ENCODE measurements around the gene SAPCD2.

SAPCD2 gene

DNA sequence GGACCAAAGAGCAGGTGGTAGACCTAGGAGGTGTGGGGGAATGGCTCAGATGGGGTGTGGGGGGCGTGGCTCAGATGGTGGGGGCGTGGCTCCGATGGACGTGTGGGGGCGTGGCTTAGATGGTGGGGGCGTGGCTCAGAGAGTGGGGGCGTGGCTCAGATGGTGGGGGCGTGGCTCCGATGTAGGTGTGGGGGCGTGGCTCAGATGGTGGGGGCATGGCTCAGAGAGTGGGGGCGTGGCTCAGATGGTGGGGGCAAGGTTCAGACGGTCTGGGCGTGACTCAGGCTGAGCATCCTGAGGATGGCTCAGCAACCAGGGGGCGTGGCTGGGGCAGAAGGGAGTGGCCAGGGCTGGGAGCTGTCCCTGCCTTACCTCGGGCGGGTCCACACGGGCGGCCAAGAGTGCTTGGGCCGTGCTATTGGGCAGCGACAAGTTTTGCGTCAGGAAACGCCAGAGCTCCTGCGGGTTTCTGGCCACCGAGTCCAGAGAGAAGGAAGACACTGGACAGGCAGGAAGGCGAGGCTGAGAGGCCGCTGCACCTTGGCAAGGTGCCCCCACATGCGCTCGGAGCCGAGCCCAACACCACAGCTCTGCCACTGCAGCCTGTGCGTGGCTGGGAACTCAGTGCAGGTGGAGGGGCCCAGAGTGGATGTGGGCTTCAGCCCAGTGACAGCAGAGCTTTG is 48.2 kb downstream of the SAPCD2 start:
- Mint-ChIP-seq H3K4me1 (ENCODE audit: low read depth) (peaks cover 3% of the 10 kb centered on the region), H3K9me3 (no peaks in the 10 kb centered on the region), H3K27ac (no peak overlapping the region), H3K36me3 (ENCODE audit: low read depth) (no peaks in the 10 kb centered on the region), H3K27me3 (ENCODE audit: low read depth) (peaks cover 1% of the 10 kb centered on the region), H3K4me3 (no peak overlapping the region)

DNA sequence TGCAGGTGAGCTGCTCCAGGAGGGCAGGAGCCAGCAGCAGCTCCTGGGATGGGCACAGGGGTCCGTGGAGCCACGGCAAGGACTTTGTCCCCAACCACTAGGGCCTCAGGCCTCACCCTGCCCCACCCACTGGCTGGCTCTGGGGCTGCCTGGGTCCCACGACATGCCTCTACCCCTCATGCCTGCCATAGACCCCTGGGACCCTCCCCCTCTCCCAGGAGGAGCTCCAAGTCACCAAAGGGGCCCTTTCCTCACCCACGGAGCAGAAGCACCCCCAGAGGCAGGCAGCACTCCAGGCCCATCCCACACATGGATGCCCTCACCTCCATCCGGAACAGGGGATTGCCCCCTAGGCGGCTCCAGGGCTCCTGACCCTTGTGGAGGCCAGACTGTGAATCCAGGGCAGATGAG is 48.8 kb downstream of the SAPCD2 start:
- no peak overlapping the region for H3K4me3 Mint-ChIP-seq
- peaks cover 3% of the 10 kb centered on the region for H3K36me3 Mint-ChIP-seq (ENCODE audit: low read depth)
- H3K27me3 Mint-ChIP-seq (ENCODE audit: low read depth): no peaks in the 10 kb centered on the region
- no peak overlapping the region for H3K27ac Mint-ChIP-seq
- no peaks in the 10 kb centered on the region for H3K9me3 Mint-ChIP-seq
- peaks cover 3% of the 10 kb centered on the region for H3K4me1 Mint-ChIP-seq (ENCODE audit: low read depth)

DNA sequence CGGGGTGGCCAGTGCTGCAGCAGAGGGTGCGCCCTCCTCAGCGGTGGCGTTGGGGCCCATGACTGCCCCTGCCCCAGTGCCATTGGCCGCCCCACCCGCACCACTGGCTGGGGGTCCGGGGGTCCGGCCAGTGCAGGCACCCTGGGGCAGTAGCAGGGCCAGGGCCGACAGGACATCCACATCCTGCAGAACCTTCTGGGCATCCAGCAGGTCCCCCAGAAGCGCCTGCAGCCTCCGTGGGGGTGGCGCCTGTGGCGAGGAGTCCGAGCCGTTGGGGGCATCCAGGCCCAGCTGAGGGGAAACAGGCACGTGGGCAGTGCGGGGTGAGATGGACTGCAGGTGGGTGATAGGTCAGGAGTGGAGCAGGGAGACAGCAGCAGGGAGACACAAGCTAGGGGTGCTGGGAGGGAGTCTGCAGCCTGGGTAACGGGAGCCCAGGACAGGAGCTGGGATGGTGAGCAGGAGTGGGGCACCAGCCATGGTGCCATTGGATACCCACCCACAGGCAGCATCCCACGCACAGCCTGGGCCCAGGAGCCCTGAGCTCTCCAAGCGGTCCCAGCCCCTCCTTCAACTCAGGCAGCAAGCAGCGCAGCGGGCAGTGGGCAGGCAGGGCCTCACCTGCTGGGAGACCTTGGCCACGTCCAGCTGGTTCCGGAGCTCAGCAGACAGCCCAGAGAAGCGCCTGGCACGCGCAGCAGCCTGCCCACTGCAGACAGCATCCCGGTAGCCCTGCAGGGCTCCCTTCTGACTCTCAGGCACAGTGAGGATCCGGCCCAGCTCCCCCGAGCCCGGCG is 49.4 kb downstream of the SAPCD2 start:
- no peaks in the 10 kb centered on the region for H3K9me3 Mint-ChIP-seq
- no peaks in the 10 kb centered on the region for H3K27me3 Mint-ChIP-seq (ENCODE audit: low read depth)
- no peak overlapping the region for H3K4me3 Mint-ChIP-seq
- H3K27ac Mint-ChIP-seq: no peak overlapping the region
- H3K4me1 Mint-ChIP-seq (ENCODE audit: low read depth): peaks cover 3% of the 10 kb centered on the region
- peaks cover 3% of the 10 kb centered on the region for H3K36me3 Mint-ChIP-seq (ENCODE audit: low read depth)

DNA sequence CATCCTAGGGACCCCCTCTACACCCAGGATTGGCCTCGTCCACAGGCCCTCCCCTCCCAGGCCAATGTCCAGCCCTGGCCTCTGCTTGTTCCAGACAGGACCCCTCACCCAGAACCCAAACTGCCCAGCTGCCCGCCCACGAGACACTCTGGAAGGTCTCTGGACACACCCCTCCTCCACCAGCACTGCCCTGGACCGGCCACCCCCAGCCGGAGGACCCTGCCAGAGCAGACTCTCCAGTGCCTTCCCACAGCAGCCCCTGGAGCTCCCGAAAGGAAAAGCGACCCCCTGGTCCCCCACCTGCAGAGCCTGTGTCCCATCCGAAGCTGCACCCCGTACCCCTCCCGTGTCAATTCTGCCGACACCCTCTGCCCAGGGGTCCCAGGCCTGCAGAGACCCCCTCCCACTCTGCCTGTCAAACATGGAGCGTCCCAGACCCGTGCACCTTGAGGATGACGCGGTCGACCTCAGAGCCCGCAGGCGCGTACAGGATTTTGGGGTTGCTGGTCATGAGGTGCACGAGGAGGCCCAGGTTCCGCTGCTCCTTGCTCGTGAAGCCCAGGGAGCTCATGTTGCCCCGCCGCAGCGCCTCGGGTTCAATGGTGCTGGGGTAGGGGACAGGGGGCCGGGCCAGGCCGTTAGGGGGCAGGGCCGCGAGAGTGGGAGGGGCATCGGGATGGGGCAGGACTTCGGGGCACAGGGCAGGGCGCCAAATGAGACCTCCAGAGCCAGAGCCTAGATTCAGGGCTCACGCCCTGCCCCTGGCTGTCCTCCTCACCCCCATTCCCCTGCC is 50.3 kb downstream of the SAPCD2 start:
- no peaks in the 10 kb centered on the region for H3K27me3 Mint-ChIP-seq (ENCODE audit: low read depth)
- peaks cover 3% of the 10 kb centered on the region for H3K4me1 Mint-ChIP-seq (ENCODE audit: low read depth)
- H3K9me3 Mint-ChIP-seq: no peaks in the 10 kb centered on the region
- H3K36me3 Mint-ChIP-seq (ENCODE audit: low read depth): peaks cover 3% of the 10 kb centered on the region
- H3K27ac Mint-ChIP-seq: no peak overlapping the region
- no peak overlapping the region for H3K4me3 Mint-ChIP-seq

DNA sequence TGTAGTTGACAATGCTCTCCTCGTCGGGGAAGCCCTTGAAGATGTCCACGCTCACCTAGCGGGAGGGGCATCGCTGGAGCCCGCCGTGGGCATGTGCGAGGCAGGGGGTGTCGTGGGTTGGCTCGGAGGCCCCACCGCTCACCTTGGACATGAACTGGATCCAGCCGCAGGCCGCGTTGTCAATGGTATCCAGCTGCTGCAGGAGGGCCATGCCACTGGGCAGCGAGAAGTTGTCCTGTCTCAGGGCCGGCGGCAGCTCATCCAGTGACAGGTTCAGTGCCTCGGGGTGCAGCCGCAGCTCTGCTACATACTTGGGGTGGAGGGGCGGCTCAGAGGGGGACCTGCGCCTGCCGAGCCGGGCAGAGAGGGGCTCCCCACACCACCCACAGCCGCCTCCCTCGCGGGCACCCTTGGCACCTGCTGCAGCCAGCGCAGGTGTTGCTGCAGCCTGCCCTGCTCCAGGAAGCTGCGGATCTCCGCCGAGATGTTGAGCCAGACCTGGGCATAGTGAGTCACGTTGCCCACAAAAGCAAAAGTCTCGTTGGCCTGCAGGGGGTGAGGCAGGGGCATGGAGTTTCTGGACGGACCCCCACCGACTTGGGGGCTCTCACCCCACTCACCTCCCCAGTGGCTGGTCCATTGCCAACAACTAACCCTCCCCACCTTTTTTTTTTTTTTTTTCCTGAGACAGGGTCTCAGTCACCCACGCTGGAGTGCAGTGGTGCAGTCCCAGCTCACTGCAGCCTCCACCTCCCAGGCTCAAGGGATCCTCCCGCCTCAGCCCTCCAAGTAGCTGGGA is 51.4 kb downstream of the SAPCD2 start:
- H3K4me1 Mint-ChIP-seq (ENCODE audit: low read depth): peaks cover 3% of the 10 kb centered on the region
- H3K27me3 Mint-ChIP-seq (ENCODE audit: low read depth): no peaks in the 10 kb centered on the region
- peaks cover 3% of the 10 kb centered on the region for H3K36me3 Mint-ChIP-seq (ENCODE audit: low read depth)
- no peak overlapping the region for H3K4me3 Mint-ChIP-seq
- no peaks in the 10 kb centered on the region for H3K9me3 Mint-ChIP-seq
- no peak overlapping the region for H3K27ac Mint-ChIP-seq

GRCh38 chr9:137017791-137018497 is 52.4 kb downstream of the SAPCD2 start:
- Mint-ChIP-seq H3K4me3 (no peak overlapping the region), H3K4me1 (ENCODE audit: low read depth) (peaks cover 3% of the 10 kb centered on the region), H3K9me3 (no peaks in the 10 kb centered on the region), H3K27me3 (ENCODE audit: low read depth) (no peaks in the 10 kb centered on the region), H3K36me3 (ENCODE audit: low read depth) (peaks cover 3% of the 10 kb centered on the region), H3K27ac (no peak overlapping the region)

DNA sequence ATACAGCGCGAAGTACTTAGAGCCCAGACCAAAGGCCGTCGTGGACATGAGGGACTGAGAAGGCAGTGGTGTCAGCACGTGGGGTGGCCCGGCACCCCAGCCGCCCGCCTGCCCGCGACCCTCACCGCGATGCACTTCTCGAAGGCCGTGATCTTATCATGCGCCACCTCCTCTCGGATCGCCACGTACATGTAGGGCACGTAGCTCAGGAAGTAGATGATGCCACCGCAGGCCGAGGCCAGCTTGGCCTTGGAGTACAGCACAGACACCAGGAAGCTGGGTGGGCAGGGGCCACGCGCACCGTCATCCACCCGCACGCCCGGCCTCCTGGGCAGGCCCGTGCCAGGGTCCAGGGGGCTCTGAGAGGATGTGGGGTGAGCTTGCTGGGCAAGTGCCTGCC is 53.3 kb downstream of the SAPCD2 start:
- H3K36me3 Mint-ChIP-seq (ENCODE audit: low read depth): peaks cover 3% of the 10 kb centered on the region
- H3K27ac Mint-ChIP-seq: no peak overlapping the region
- H3K4me3 Mint-ChIP-seq: no peak overlapping the region
- H3K4me1 Mint-ChIP-seq (ENCODE audit: low read depth): peaks cover under 1% of the 10 kb centered on the region
- no peaks in the 10 kb centered on the region for H3K27me3 Mint-ChIP-seq (ENCODE audit: low read depth)
- no peaks in the 10 kb centered on the region for H3K9me3 Mint-ChIP-seq

DNA sequence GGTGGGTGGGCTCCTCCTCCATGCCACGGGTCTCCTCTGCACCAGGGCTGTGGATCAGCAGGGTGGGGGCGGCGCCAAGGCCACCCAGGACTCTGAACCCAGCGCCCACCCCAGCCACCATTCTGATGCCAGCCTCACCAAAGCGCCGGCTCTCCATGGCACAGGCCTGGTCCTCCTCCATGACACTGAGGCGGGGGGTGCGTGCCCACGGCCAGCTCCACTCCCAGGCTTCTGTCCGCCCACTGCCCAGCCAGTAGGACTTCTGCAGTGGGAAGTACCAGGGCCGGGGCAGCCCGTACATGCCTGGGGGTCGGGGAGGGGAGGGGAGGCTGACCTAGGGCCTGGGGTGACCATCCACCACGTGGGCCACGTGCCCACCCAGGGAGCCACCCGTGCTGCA is 53.9 kb downstream of the SAPCD2 start:
- no peak overlapping the region for H3K4me3 Mint-ChIP-seq
- no peak overlapping the region for H3K27ac Mint-ChIP-seq
- peaks cover 3% of the 10 kb centered on the region for H3K36me3 Mint-ChIP-seq (ENCODE audit: low read depth)
- H3K27me3 Mint-ChIP-seq (ENCODE audit: low read depth): no peaks in the 10 kb centered on the region
- H3K4me1 Mint-ChIP-seq (ENCODE audit: low read depth): no peaks in the 10 kb centered on the region
- H3K9me3 Mint-ChIP-seq: no peaks in the 10 kb centered on the region

DNA sequence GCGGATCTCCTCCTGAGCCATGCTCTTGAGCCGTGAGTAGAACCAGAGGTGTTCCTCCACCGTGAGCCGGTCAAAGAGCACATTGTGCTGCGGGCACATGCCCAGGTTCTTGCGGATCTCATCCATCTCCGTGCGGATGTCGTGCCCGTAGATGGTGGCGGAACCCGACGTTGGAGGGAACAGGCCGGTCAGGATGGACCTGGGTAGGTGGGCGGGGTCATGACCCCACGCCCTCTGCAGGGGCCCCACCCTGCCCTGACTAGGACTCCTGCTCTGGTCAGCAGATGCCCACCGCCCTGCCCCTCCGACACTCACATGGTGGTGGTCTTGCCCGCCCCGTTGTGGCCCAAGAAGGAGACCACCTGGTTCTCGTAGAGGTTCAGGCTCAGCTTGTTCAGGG is 54.4 kb downstream of the SAPCD2 start:
- no peaks in the 10 kb centered on the region for H3K9me3 Mint-ChIP-seq
- peaks cover 3% of the 10 kb centered on the region for H3K36me3 Mint-ChIP-seq (ENCODE audit: low read depth)
- H3K4me3 Mint-ChIP-seq: no peak overlapping the region
- H3K4me1 Mint-ChIP-seq (ENCODE audit: low read depth): no peaks in the 10 kb centered on the region
- H3K27ac Mint-ChIP-seq: no peak overlapping the region
- H3K27me3 Mint-ChIP-seq (ENCODE audit: low read depth): no peaks in the 10 kb centered on the region

DNA sequence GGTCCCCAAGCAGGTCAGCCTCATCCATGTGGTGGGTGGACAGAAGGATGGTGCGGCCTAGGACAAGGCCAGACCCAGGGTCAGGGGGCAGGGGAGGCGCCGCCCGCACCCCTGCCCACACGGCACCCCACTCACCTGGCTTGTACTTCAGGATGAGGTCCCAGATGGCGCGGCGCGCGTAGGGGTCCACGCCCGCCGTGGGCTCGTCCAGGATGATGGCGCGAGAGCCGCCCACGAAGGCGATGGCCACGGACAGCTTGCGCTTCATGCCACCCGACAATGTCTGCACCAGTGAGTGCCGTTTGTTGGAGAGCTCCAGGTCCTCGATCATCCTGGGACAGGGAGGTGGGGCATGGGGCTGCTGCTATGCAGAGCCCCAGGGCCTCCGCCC is 54.8 kb downstream of the SAPCD2 start:
- H3K4me3 Mint-ChIP-seq: no peak overlapping the region
- H3K9me3 Mint-ChIP-seq: no peaks in the 10 kb centered on the region
- H3K27me3 Mint-ChIP-seq (ENCODE audit: low read depth): no peaks in the 10 kb centered on the region
- H3K36me3 Mint-ChIP-seq (ENCODE audit: low read depth): peaks cover 3% of the 10 kb centered on the region
- no peaks in the 10 kb centered on the region for H3K4me1 Mint-ChIP-seq (ENCODE audit: low read depth)
- H3K27ac Mint-ChIP-seq: no peak overlapping the region

GRCh38 chr9:137014776-137015539 is 55.4 kb downstream of the SAPCD2 start:
- Mint-ChIP-seq H3K27me3 (ENCODE audit: low read depth) (no peaks in the 10 kb centered on the region), H3K4me3 (no peak overlapping the region), H3K4me1 (ENCODE audit: low read depth) (no peaks in the 10 kb centered on the region), H3K27ac (no peak overlapping the region), H3K36me3 (ENCODE audit: low read depth) (peaks cover 3% of the 10 kb centered on the region), H3K9me3 (no peaks in the 10 kb centered on the region)

DNA sequence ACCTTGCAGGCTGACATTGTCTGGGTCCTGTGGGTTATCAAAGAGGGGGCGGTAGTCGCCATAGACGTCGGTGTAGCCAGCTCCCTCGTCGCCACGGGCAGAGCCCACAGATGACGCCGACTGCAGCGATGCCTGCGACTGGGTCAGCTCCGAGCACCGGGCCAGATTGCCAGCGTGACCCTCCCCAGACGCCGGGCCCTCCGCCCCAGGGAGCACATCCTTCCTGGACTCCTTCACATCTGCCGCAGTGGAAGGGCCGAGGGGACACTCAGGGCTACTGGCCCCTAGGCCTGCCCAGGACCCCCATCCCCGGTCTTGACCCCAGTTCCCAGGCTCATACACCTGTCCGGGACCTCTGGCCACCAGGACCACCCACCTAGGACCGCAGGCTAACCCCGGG is 56.2 kb downstream of the SAPCD2 start:
- H3K27me3 Mint-ChIP-seq (ENCODE audit: low read depth): no peaks in the 10 kb centered on the region
- H3K36me3 Mint-ChIP-seq (ENCODE audit: low read depth): peaks cover 3% of the 10 kb centered on the region
- H3K9me3 Mint-ChIP-seq: no peaks in the 10 kb centered on the region
- H3K4me3 Mint-ChIP-seq: no peak overlapping the region
- H3K27ac Mint-ChIP-seq: no peak overlapping the region
- no peaks in the 10 kb centered on the region for H3K4me1 Mint-ChIP-seq (ENCODE audit: low read depth)

DNA sequence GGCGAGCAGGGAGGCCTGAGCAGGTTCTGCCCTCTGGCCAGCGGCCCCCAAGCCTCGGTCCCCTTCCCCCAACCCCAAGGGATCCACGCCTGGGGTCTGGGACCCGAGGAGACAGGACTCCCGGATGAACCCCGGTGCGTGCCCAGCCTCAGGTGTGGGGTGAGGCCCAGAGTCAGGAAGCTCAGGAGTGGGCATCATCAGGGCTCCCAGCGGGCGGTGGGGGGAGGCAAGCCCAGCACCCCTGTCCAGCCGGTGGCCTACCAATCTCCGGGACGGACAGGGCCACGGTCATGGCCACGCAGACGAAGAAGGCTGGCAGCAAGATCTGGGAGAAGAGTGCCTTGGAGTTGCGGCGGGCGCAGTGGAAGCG is 56.8 kb downstream of the SAPCD2 start:
- Mint-ChIP-seq H3K4me1 (ENCODE audit: low read depth) (no peaks in the 10 kb centered on the region), H3K36me3 (ENCODE audit: low read depth) (peaks cover 3% of the 10 kb centered on the region), H3K27me3 (ENCODE audit: low read depth) (no peaks in the 10 kb centered on the region), H3K4me3 (no peak overlapping the region), H3K27ac (no peak overlapping the region), H3K9me3 (no peaks in the 10 kb centered on the region)

All from T-helper 1 cell treated with Interleukin-12 subunit alpha and Interleukin-12 subunit beta and Interleukin-4 antibody, amounts not matched to agents 30 μg/mL and 1 μg/mL, for 36 hours (primary cell).